Thyroid gland (tissue), 4 donors: ENCODE data around the gene FRS3.
"Not testable (repeated sequence)": the region's sequence is repeated elsewhere in the genome, so short reads cannot be mapped to it uniquely, and the experiment has no call there.

ENCODE experiments used
- CTCF ChIP-seq, 6 experiments: fragments of 200-600 bp in 3 of 6; fragments of 450-650 bp in 3 of 6; sonication (generic) in 3 of 6; IDR thresholded peaks; one replicate each; pipeline ENCODE4 v1.5.1; 2016 to 2019; ENCODE audit warnings: antibody characterized with exemption in 6 of 6, mild to moderate bottlenecking in 2 of 6, inconsistent platforms in 1 of 6, moderate library complexity in 1 of 6
- POLR2A ChIP-seq, 2 donors: fragments of 450-650 bp; IDR thresholded peaks; one replicate each; pipeline ENCODE4 v1.6.1; 2017; ENCODE audit warnings: antibody characterized with exemption in 2 of 2, mild to moderate bottlenecking in 2 of 2, moderate library complexity in 1 of 2

- not testable (repeated sequence) for TF ChIP-seq POLR2A, CTCF (IDR thresholded peaks at IDR 0.05)
Measured at GRCh38 chr6:41811946-41812345, 32.2 kb upstream of the FRS3 start.
